ENCODE measurements around the gene SYTL3. TPM values are rescaled to one million over a fixed set of nuclear protein-coding genes. Genes with fewer than 3 reads are reported as not detected.

SYTL3 gene
- total and polyA plus RNA-seq, 3 donors from 2014 or later: 7.0 to 11.0 (median 10.2) TPM

- intact Hi-C loops (cut with DNase I; ENCODE audit: low total_unique reads): no loop called here
- WGBS, 2 donors: 83 to 90% methylated on average over 7 of the region's 7 CpGs
- no peak for DNase-seq
- no peaks in the 10 kb centered on the region for H3K9me3 ChIP-seq
- no peaks in the 10 kb centered on the region for H3K27me3 ChIP-seq
- no peaks in the 10 kb centered on the region for H3K36me3 ChIP-seq (ENCODE audit: low read depth, missing control alignments)
- H3K27ac ChIP-seq: no peak overlapping the region
- peaks cover 31% of the 10 kb centered on the region for H3K4me1 ChIP-seq
- no peak for TF ChIP-seq POLR2A (IDR thresholded peaks at IDR 0.05)
- no peak for TF ChIP-seq CTCF (IDR thresholded peaks at IDR 0.05)
- no peak overlapping the region for H3K4me3 ChIP-seq
Measured at GRCh38 chr6:158606935-158607334, 42.9 kb upstream of the SYTL3 start.

GRCh38 chr6:158607411-158608170 lies 42.3 kb upstream of the SYTL3 start:
- intact Hi-C loops (cut with DNase I; ENCODE audit: low total_unique reads): no loop called here
- 69 to 73% methylated on average over 14 of the region's 14 CpGs for WGBS, 2 donors
- no peak for TF ChIP-seq POLR2A (IDR thresholded peaks at IDR 0.05)

GRCh38 chr6:158608221-158608620 lies 41.6 kb upstream of the SYTL3 start:
- DNase-seq: no peak
- H3K36me3 ChIP-seq (ENCODE audit: low read depth, missing control alignments): no peaks in the 10 kb centered on the region
- 86 to 88% methylated on average over 12 of the region's 12 CpGs for WGBS, 2 donors
- intact Hi-C loops (cut with DNase I; ENCODE audit: low total_unique reads): no loop called here
- TF ChIP-seq POLR2A (IDR thresholded peaks at IDR 0.05): no peak
- no peak for TF ChIP-seq CTCF (IDR thresholded peaks at IDR 0.05)
- H3K4me1 ChIP-seq: peaks cover 31% of the 10 kb centered on the region
- H3K27me3 ChIP-seq: no peaks in the 10 kb centered on the region
- H3K4me3 ChIP-seq: no peak overlapping the region
- no peaks in the 10 kb centered on the region for H3K9me3 ChIP-seq
- H3K27ac ChIP-seq: no peak overlapping the region

More at GRCh38 chr6:158607411-158608170, 42.3 kb upstream of the SYTL3 start:
- Histone ChIP-seq H3K9me3 (no peaks in the 10 kb centered on the region), H3K4me1 (peaks cover 31% of the 10 kb centered on the region), H3K27me3 (no peaks in the 10 kb centered on the region), H3K4me3 (no peak overlapping the region), H3K36me3 (ENCODE audit: low read depth, missing control alignments) (no peaks in the 10 kb centered on the region), H3K27ac (peak overlapping the region in 1 of 2 donors; percentile 30)
- DNase-seq: no peak

- no peak for DNase-seq
- peaks cover 31% of the 10 kb centered on the region for H3K4me1 ChIP-seq
- TF ChIP-seq CTCF (IDR thresholded peaks at IDR 0.05) (no peak), POLR2A (IDR thresholded peaks at IDR 0.05) (no peak)
- H3K27me3 ChIP-seq: no peaks in the 10 kb centered on the region
- H3K36me3 ChIP-seq (ENCODE audit: low read depth, missing control alignments): no peaks in the 10 kb centered on the region
- intact Hi-C loops (cut with DNase I; ENCODE audit: low total_unique reads): no loop called here
- 73 to 85% methylated on average over 10 to 13 of the region's 13 CpGs for WGBS, 2 donors
- H3K9me3 ChIP-seq: no peaks in the 10 kb centered on the region
- no peak overlapping the region for H3K4me3 ChIP-seq
- peak overlapping the region; percentile 34 to 67 for H3K27ac ChIP-seq
Measured at GRCh38 chr6:158609455-158610155, 40.2 kb upstream of the SYTL3 start.

GRCh38 chr6:158610319-158610968 lies 39.4 kb upstream of the SYTL3 start:
- Histone ChIP-seq H3K27me3 (no peaks in the 10 kb centered on the region), H3K36me3 (ENCODE audit: low read depth, missing control alignments) (no peaks in the 10 kb centered on the region), H3K4me1 (peaks cover 26% of the 10 kb centered on the region), H3K4me3 (no peak overlapping the region), H3K9me3 (no peaks in the 10 kb centered on the region), H3K27ac (peak overlapping the region; percentile 23 to 67)
- no peak for TF ChIP-seq POLR2A (IDR thresholded peaks at IDR 0.05)
- TF ChIP-seq CTCF (IDR thresholded peaks at IDR 0.05): no peak
- DNase-seq: no peak
- WGBS, 2 donors: 62 to 84% methylated on average over 9 of the region's 9 CpGs
- intact Hi-C loops (cut with DNase I; ENCODE audit: low total_unique reads): no loop called here
